OCI-LY7 (cell line): ENCODE data around the gene RAB1B. TPM values are rescaled to one million over a fixed set of nuclear protein-coding genes. Genes with fewer than 3 reads are reported as not detected.

Source experiments
- BruUV-seq: library from RNA; stranded (reverse); fragments of 400-500 nt; replicated peaks from 2 replicates; lab custom pipeline; 2021; lab: Mats Ljungman, UMichigan
- CTCF ChIA-PET: fragments of 300-600 bp; sonication (Branson Sonifier 250); formaldehyde crosslinking; loops from one replicate; lab custom pipeline; 2022; ENCODE audit warnings: antibody characterized with exemption; ENCODE audit not compliant: unreplicated experiment; lab: Charles Lee
- POLR2A ChIA-PET: fragments of 300-600 bp; sonication (Branson Sonifier 250); formaldehyde crosslinking; loops from one replicate; lab custom pipeline; 2022; ENCODE audit warnings: antibody characterized with exemption; lab: Charles Lee
- DNase-seq: peaks from one replicate; pipeline ENCODE4 v3.0.0-alpha.2; 2015; ENCODE audit warnings: low spot score
- H2AFZ ChIP-seq: fragments of 200-600 bp; sonication (generic), shearing (Covaris generic); 2 replicates; pipeline ENCODE4 v1.6.1; 2014; ENCODE audit warnings: mild to moderate bottlenecking, antibody characterized with exemption, low read length, moderate library complexity
- H3K27ac ChIP-seq: fragments of 200-600 bp; sonication (generic); 2 replicates; pipeline ENCODE4 v1.5.1; 2014; ENCODE audit warnings: mixed run types, low read depth, mild to moderate bottlenecking, moderate library complexity, low read length, inconsistent platforms; ENCODE audit not compliant: poor library complexity, severe bottlenecking
- H3K36me3 ChIP-seq: fragments of 200-600 bp; sonication (generic); 2 replicates; pipeline ENCODE4 v1.6.1; 2014; ENCODE audit warnings: mild to moderate bottlenecking, antibody characterized with exemption, low read length, moderate library complexity, mixed read lengths; ENCODE audit not compliant: insufficient read depth
- H3K4me1 ChIP-seq: fragments of 200-600 bp; sonication (generic); 2 replicates; pipeline ENCODE4 v1.5.1; 2014; ENCODE audit warnings: mild to moderate bottlenecking, low read length; ENCODE audit not compliant: insufficient read depth, poor library complexity, severe bottlenecking
- H3K4me2 ChIP-seq: fragments of 200-600 bp; sonication (generic); 2 replicates; pipeline ENCODE4 v1.6.1; 2014; ENCODE audit warnings: mild to moderate bottlenecking, low read length
- H3K4me3 ChIP-seq: fragments of 200-600 bp; sonication (generic); 2 replicates; pipeline ENCODE4 v1.5.1; 2014; ENCODE audit warnings: mild to moderate bottlenecking, low read depth, low read length; ENCODE audit not compliant: poor library complexity, severe bottlenecking
- H3K79me2 ChIP-seq: fragments of 200-600 bp; sonication (generic); 2 replicates; pipeline ENCODE4 v1.6.1; 2016; ENCODE audit warnings: low read depth, mild to moderate bottlenecking, low read length, moderate library complexity, mixed read lengths; ENCODE audit not compliant: insufficient read depth
- H3K9me2 ChIP-seq: fragments of 200-600 bp; sonication (generic); 2 replicates; pipeline ENCODE4 v1.6.1; 2016; ENCODE audit warnings: mild to moderate bottlenecking, low read length, mixed read lengths; ENCODE audit not compliant: insufficient read depth
- H3K9me3 ChIP-seq: fragments of 200-600 bp; sonication (generic); 2 replicates; pipeline ENCODE4 v1.6.1; 2014; ENCODE audit warnings: mild to moderate bottlenecking, mixed run types, low read length, mixed read lengths
- H4K20me1 ChIP-seq: fragments of 200-600 bp; sonication (generic); 2 replicates; pipeline ENCODE4 v1.6.1; 2014; ENCODE audit warnings: mild to moderate bottlenecking, antibody characterized with exemption, low read length, moderate library complexity, mixed read lengths; ENCODE audit not compliant: insufficient read depth
- EZH2phosphoT487 ChIP-seq: fragments of 200-600 bp; sonication (generic); IDR thresholded peaks from 2 replicates; pipeline ENCODE4 v1.6.1; 2018; ENCODE audit warnings: low read depth, borderline replicate concordance, mild to moderate bottlenecking, mixed run types, antibody characterized with exemption, low read length, moderate library complexity, mixed read lengths
- intact Hi-C: fragments of 100-400 bp; cut with micrococcal nuclease; formaldehyde crosslinking; loops from one replicate; pipeline ENCODE4 v1.10.0; 2022; ENCODE audit not compliant: unreplicated experiment
- total RNA-seq, 2 experiments: library from RNA; depleted of rRNA in 1 of 2; stranded (reverse); fragments of >200 nt in 1 of 2; shearing (Covaris generic) in 1 of 2; gene quantifications; 2 replicates each; pipeline ENCODE4 v1.2.3, GENCODE V29; 2014 to 2022
- TF ChIP-seq, protein P1 (sequence below): fragments of 200-600 bp; sonication (generic); conservative IDR thresholded peaks from 2 replicates; pipeline ENCODE4 v1.5.1; 2014; ENCODE audit warnings: mild to moderate bottlenecking, antibody characterized with exemption, low read length, moderate library complexity, mixed read lengths

Gene RAB1B
- total RNA-seq, 2 experiments from 2014 or later: 77.7 to 81.8 TPM

DNA sequence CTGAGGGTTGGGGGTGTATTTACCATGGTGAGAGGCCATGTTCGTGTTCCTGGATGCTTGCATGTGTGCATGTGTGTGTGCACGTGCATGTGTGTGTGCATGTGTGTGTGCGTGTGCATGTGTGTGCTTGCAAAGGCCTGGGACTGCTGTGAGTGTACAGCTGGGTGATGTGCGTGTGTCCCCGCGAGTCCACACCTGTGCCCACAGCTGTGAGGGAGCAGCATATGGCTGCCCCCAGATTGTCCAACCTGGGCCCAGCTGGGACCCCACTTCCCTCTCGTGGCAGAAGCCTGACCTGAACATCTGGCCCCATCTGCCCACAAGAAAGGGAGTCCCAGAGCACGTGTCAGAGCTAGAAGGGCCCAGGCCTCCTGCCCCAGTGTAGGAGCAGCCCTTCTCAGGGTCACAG is 56.8 kb downstream of the RAB1B start:
- Histone ChIP-seq H3K4me3 (no peak overlapping the region), H4K20me1 (no peaks in the 10 kb centered on the region), H3K36me3 (no peaks in the 10 kb centered on the region), H3K9me3 (no peaks in the 10 kb centered on the region), H3K79me2 (no peaks in the 10 kb centered on the region), H3K9me2 (no peaks in the 10 kb centered on the region), H3K27ac (peak overlapping the region; percentile 53), H2AFZ (peak overlapping the region; percentile 43; the same call in 1 of the 2 replicates), H3K4me2 (peak overlapping the region; percentile 66; the same call in 1 of the 2 replicates), H3K4me1 (peaks cover 46% of the 10 kb centered on the region)
- intact Hi-C loops: no loop called here
- ChIA-PET CTCF (no interaction called here), POLR2A (interaction anchor here (0.6 kb wide), 1 partner anchor 55 kb away, joined by 3 read pairs; no protein-coding TSS in a partner anchor)
- DNase-seq: peak; percentile 72
- no peak for TF ChIP-seq EZH2phosphoT487
- TF ChIP-seq, protein P1, sequence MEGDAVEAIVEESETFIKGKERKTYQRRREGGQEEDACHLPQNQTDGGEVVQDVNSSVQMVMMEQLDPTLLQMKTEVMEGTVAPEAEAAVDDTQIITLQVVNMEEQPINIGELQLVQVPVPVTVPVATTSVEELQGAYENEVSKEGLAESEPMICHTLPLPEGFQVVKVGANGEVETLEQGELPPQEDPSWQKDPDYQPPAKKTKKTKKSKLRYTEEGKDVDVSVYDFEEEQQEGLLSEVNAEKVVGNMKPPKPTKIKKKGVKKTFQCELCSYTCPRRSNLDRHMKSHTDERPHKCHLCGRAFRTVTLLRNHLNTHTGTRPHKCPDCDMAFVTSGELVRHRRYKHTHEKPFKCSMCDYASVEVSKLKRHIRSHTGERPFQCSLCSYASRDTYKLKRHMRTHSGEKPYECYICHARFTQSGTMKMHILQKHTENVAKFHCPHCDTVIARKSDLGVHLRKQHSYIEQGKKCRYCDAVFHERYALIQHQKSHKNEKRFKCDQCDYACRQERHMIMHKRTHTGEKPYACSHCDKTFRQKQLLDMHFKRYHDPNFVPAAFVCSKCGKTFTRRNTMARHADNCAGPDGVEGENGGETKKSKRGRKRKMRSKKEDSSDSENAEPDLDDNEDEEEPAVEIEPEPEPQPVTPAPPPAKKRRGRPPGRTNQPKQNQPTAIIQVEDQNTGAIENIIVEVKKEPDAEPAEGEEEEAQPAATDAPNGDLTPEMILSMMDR: no peak
- no TSS peak for BruUV-seq

DNA sequence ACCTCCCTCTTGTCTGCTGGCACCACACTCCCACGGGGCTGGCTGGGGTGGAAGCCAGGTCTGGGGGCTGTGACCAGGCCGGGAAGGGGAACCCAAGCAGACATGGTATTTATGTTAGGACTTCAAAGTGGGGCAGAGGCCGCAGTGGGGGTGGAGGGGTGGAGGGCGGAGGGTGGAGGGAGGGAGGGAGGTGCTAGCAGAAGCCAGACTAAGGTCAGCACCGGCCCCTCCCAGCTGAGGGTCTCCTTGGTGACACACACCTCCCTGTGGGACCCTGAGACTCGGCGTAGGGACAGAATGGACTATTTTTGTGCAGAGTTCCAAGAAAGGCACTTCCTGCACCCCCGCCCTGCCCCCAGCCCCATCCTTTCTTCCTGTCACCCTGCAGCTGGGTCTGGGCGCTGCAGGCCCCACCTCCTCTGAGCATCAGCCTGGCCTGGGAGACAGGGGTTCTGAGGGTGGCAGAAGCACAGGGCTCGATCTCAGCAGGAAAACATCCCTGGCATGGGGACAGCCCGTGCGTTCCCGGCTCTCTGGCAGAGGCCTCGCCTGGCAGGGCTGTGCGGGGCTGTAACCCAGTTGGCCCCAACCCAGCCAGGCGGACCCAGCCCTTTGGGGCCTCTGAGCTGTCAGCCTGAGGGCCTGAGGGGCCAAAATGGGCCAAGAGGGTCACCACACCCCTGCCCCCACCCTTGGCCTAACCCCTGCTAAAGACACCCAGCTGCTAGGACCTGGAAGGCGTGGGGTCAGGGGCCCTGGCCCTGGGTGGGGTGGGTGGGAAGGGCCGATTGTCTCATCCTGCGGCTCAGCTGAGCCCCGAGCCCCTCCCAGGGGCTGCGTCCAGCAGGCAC is 58.0 kb downstream of the RAB1B start:
- Histone ChIP-seq H3K4me3 (peak overlapping the region; percentile 26), H3K9me3 (no peaks in the 10 kb centered on the region), H2AFZ (peak overlapping the region; percentile 43; the same call in 1 of the 2 replicates), H3K9me2 (no peaks in the 10 kb centered on the region), H3K27ac (peak overlapping the region; percentile 54), H3K36me3 (no peaks in the 10 kb centered on the region), H3K4me1 (peaks cover 46% of the 10 kb centered on the region), H4K20me1 (no peaks in the 10 kb centered on the region), H3K79me2 (no peaks in the 10 kb centered on the region), H3K4me2 (peak overlapping the region; percentile 66)
- BruUV-seq: no TSS peak
- TF ChIP-seq, protein P1: no peak
- TF ChIP-seq EZH2phosphoT487: no peak
- intact Hi-C loops: no loop called here
- DNase-seq: peak; percentile 73
- CTCF ChIA-PET: interaction anchor here (0.6 kb wide), 1 partner anchor 14 kb away, joined by 3 read pairs; no protein-coding TSS in a partner anchor
- POLR2A ChIA-PET: interaction anchor here (0.9 to 1.6 kb wide), 2 partner anchors 14 to 15 kb away, joined by 3 to 7 read pairs; no protein-coding TSS in a partner anchor

Other genes with a start within 250 kb of the RAB1B start
- not detected in 2 replicates for gene CATSPER1, start 242.2 kb upstream of the RAB1B start, total RNA-seq (2014; rRNA removed; shearing (Covaris generic))
- not detected in 2 replicates for gene CATSPER1, start 242.2 kb upstream of the RAB1B start, total RNA-seq (2022)
- gene GAL3ST3, start 219.5 kb upstream of the RAB1B start, total RNA-seq (2014; rRNA removed; shearing (Covaris generic)): not detected in 2 replicates
- gene GAL3ST3, start 219.5 kb upstream of the RAB1B start, total RNA-seq (2022): not detected in 2 replicates
- 185 and 191 TPM in 2 replicates for gene SF3B2, start 216.3 kb upstream of the RAB1B start, total RNA-seq (2014; rRNA removed; shearing (Covaris generic))
- 251 and 260 TPM in 2 replicates for gene SF3B2, start 216.3 kb upstream of the RAB1B start, total RNA-seq (2022)
- 21.2 and 23.7 TPM in 2 replicates for gene PACS1, start 198.4 kb upstream of the RAB1B start, total RNA-seq (2014; rRNA removed; shearing (Covaris generic))
- 50.5 and 52.5 TPM in 2 replicates for gene PACS1, start 198.4 kb upstream of the RAB1B start, total RNA-seq (2022)
- gene KLC2, start 10.9 kb upstream of the RAB1B start, total RNA-seq (2014; rRNA removed; shearing (Covaris generic)): 19.8 and 22.1 TPM in 2 replicates
- 43.6 and 55.2 TPM in 2 replicates for gene KLC2, start 10.9 kb upstream of the RAB1B start, total RNA-seq (2022)
- gene CNIH2, start 9.5 kb downstream of the RAB1B start, total RNA-seq (2014; rRNA removed; shearing (Covaris generic)): 0.23 and 0.60 TPM in 2 replicates
- gene CNIH2, start 9.5 kb downstream of the RAB1B start, total RNA-seq (2022): 2.7 and 3.5 TPM in 2 replicates
- gene YIF1A, start 20.5 kb downstream of the RAB1B start, total RNA-seq (2014; rRNA removed; shearing (Covaris generic)): 63.9 and 73.4 TPM in 2 replicates
- 44.9 and 57.2 TPM in 2 replicates for gene YIF1A, start 20.5 kb downstream of the RAB1B start, total RNA-seq (2022)
- gene TMEM151A, start 23.3 kb downstream of the RAB1B start, total RNA-seq (2014; rRNA removed; shearing (Covaris generic)): not detected in 2 replicates
- gene TMEM151A, start 23.3 kb downstream of the RAB1B start, total RNA-seq (2022): not detected in 2 replicates
- gene CD248, start 48.4 kb downstream of the RAB1B start, total RNA-seq (2014; rRNA removed; shearing (Covaris generic)): 0.08 TPM in 1 of 2 replicates, not detected in the other
- 0.18 and 0.46 TPM in 2 replicates for gene CD248, start 48.4 kb downstream of the RAB1B start, total RNA-seq (2022)
- gene RIN1, start 67.8 kb downstream of the RAB1B start, total RNA-seq (2014; rRNA removed; shearing (Covaris generic)): 1.2 and 1.6 TPM in 2 replicates
- 2.9 and 3.7 TPM in 2 replicates for gene RIN1, start 67.8 kb downstream of the RAB1B start, total RNA-seq (2022)
- 43.8 and 56.2 TPM in 2 replicates for gene BRMS1, start 76.5 kb downstream of the RAB1B start, total RNA-seq (2014; rRNA removed; shearing (Covaris generic))
- gene BRMS1, start 76.5 kb downstream of the RAB1B start, total RNA-seq (2022): 35.9 and 43.1 TPM in 2 replicates
- 10.7 and 11.7 TPM in 2 replicates for gene B4GAT1, start 79.0 kb downstream of the RAB1B start, total RNA-seq (2014; rRNA removed; shearing (Covaris generic))
- gene B4GAT1, start 79.0 kb downstream of the RAB1B start, total RNA-seq (2022): 9.4 and 9.8 TPM in 2 replicates
- gene SLC29A2, start 103.1 kb downstream of the RAB1B start, total RNA-seq (2014; rRNA removed; shearing (Covaris generic)): 24.7 and 33.6 TPM in 2 replicates
- gene SLC29A2, start 103.1 kb downstream of the RAB1B start, total RNA-seq (2022): 55.6 and 56.4 TPM in 2 replicates
- gene NPAS4, start 152.4 kb downstream of the RAB1B start, total RNA-seq (2014; rRNA removed; shearing (Covaris generic)): not detected in 2 replicates
- gene NPAS4, start 152.4 kb downstream of the RAB1B start, total RNA-seq (2022): not detected in 2 replicates
- 82.6 and 101 TPM in 2 replicates for gene MRPL11, start 170.2 kb downstream of the RAB1B start, total RNA-seq (2014; rRNA removed; shearing (Covaris generic))
- gene MRPL11, start 170.2 kb downstream of the RAB1B start, total RNA-seq (2022): 75.1 and 88.6 TPM in 2 replicates
- 7.7 and 8.1 TPM in 2 replicates for gene PELI3, start 198.3 kb downstream of the RAB1B start, total RNA-seq (2014; rRNA removed; shearing (Covaris generic))
- gene PELI3, start 198.3 kb downstream of the RAB1B start, total RNA-seq (2022): 4.3 and 4.5 TPM in 2 replicates
- gene DPP3, start 211.8 kb downstream of the RAB1B start, total RNA-seq (2014; rRNA removed; shearing (Covaris generic)): 40.0 and 47.2 TPM in 2 replicates
- gene DPP3, start 211.8 kb downstream of the RAB1B start, total RNA-seq (2022): 53.4 and 60.3 TPM in 2 replicates
- gene BBS1, start 242.0 kb downstream of the RAB1B start, total RNA-seq (2014; rRNA removed; shearing (Covaris generic)): 8.7 and 14.7 TPM in 2 replicates
- gene BBS1, start 242.0 kb downstream of the RAB1B start, total RNA-seq (2022): 15.2 and 15.7 TPM in 2 replicates